H9 (cell line): ENCODE results near the gene C1QTNF1. TPM values are rescaled to one million over a fixed set of nuclear protein-coding genes. Genes with fewer than 3 reads are reported as not detected.

Source experiments
- DNase-seq: peaks from one replicate; pipeline ENCODE4 v3.0.0-alpha.2; 2017
- H2AFZ ChIP-seq: one replicate; pipeline ENCODE4 v1.6.1; 2013; ENCODE audit warnings: mild to moderate bottlenecking, low read length, control low read depth, moderate library complexity
- H2AK5ac ChIP-seq: 2 replicates; pipeline ENCODE4 v1.6.1; 2013; ENCODE audit warnings: low read length, control low read depth, mixed read lengths; ENCODE audit not compliant: insufficient read length
- H2BK120ac ChIP-seq: one replicate; pipeline ENCODE4 v1.6.1; 2013; ENCODE audit warnings: low read depth, mild to moderate bottlenecking, low read length, control low read depth, inconsistent platforms; ENCODE audit not compliant: poor library complexity, severe bottlenecking
- H2BK12ac ChIP-seq: 2 replicates; pipeline ENCODE4 v1.6.1; 2013; ENCODE audit warnings: low read length, control low read depth, mixed read lengths, low read depth; ENCODE audit not compliant: insufficient read length
- H2BK15ac ChIP-seq: 2 replicates; pipeline ENCODE4 v1.6.1; 2013; ENCODE audit warnings: low read depth, low read length, control low read depth
- H2BK20ac ChIP-seq: one replicate; pipeline ENCODE4 v1.6.1; 2013; ENCODE audit warnings: low read depth, mild to moderate bottlenecking, low read length, control low read depth, inconsistent platforms; ENCODE audit not compliant: poor library complexity, severe bottlenecking
- H2BK5ac ChIP-seq: 2 replicates; pipeline ENCODE4 v1.6.1; 2013; ENCODE audit warnings: low read length, control low read depth, mixed read lengths; ENCODE audit not compliant: insufficient read length
- H3K14ac ChIP-seq: 2 replicates; pipeline ENCODE4 v1.6.1; 2013; ENCODE audit warnings: low read length, control low read depth; ENCODE audit not compliant: insufficient read depth
- H3K18ac ChIP-seq: 2 replicates; pipeline ENCODE4 v1.6.1; 2013; ENCODE audit warnings: low read depth, mild to moderate bottlenecking, mixed read lengths, low read length, control low read depth; ENCODE audit not compliant: insufficient read length
- H3K23ac ChIP-seq: 2 replicates; pipeline ENCODE4 v1.6.1; 2013; ENCODE audit warnings: low read length, control low read depth, mixed read lengths, low read depth; ENCODE audit not compliant: insufficient read length
- H3K23me2 ChIP-seq: 2 replicates; pipeline ENCODE4 v1.6.1; 2013; ENCODE audit warnings: low read depth, mild to moderate bottlenecking, mixed read lengths, low read length, control low read depth; ENCODE audit not compliant: insufficient read length, poor library complexity, severe bottlenecking
- H3K27ac ChIP-seq: 2 replicates; pipeline ENCODE4 v1.5.1; 2013; ENCODE audit warnings: low read length, control low read depth, mixed read lengths, low read depth; ENCODE audit not compliant: insufficient read length
- H3K27me3 ChIP-seq: 2 replicates; pipeline ENCODE4 v1.6.1; 2013; ENCODE audit warnings: low read length, control low read depth, inconsistent platforms; ENCODE audit not compliant: insufficient read depth
- H3K4ac ChIP-seq: 2 replicates; pipeline ENCODE4 v1.6.1; 2013; ENCODE audit warnings: low read depth, mild to moderate bottlenecking, control low read depth, inconsistent platforms, low read length, moderate library complexity
- H3K4me1 ChIP-seq: 2 replicates; pipeline ENCODE4 v1.6.1; 2013; ENCODE audit warnings: low read length, control low read depth, inconsistent platforms; ENCODE audit not compliant: insufficient read depth
- H3K4me2 ChIP-seq: 2 replicates; pipeline ENCODE4 v1.6.1; 2013; ENCODE audit warnings: low read length, control low read depth, mixed read lengths; ENCODE audit not compliant: insufficient read length, insufficient read depth
- H3K56ac ChIP-seq: 2 replicates; pipeline ENCODE4 v1.6.1; 2013; ENCODE audit warnings: low read depth, mild to moderate bottlenecking, mixed read lengths, low read length, control low read depth; ENCODE audit not compliant: insufficient read length
- H3K79me1 ChIP-seq: 2 replicates; pipeline ENCODE4 v1.6.1; 2013; ENCODE audit warnings: low read depth, mild to moderate bottlenecking, moderate library complexity, low read length, control low read depth, inconsistent platforms; ENCODE audit not compliant: insufficient read depth, poor library complexity, severe bottlenecking
- H3K79me2 ChIP-seq: 2 replicates; pipeline ENCODE4 v1.6.1; 2013; ENCODE audit warnings: low read length, control low read depth, inconsistent platforms; ENCODE audit not compliant: insufficient read depth
- H3K9ac ChIP-seq: 2 replicates; pipeline ENCODE4 v1.6.1; 2013; ENCODE audit warnings: low read length, control low read depth, mixed read lengths; ENCODE audit not compliant: insufficient read length; ENCODE audit errors: extremely low read depth
- H3K9me3 ChIP-seq: one replicate; pipeline ENCODE4 v1.6.1; 2013; ENCODE audit warnings: low read depth, low read length, inconsistent platforms; ENCODE audit not compliant: control insufficient read depth
- H3T11ph ChIP-seq: one replicate; pipeline ENCODE4 v1.6.1; 2013; ENCODE audit warnings: mild to moderate bottlenecking, low read length, control low read depth, inconsistent platforms
- H4K20me1 ChIP-seq: one replicate; pipeline ENCODE4 v1.6.1; 2013; ENCODE audit not compliant: control insufficient read depth, insufficient read length, insufficient read depth
- H4K5ac ChIP-seq: 2 replicates; pipeline ENCODE4 v1.6.1; 2013; ENCODE audit warnings: low read depth, mild to moderate bottlenecking, mixed read lengths, low read length, control low read depth; ENCODE audit not compliant: insufficient read length
- H4K8ac ChIP-seq: replicated peaks from 2 replicates; pipeline ENCODE4 v1.6.1; 2013; ENCODE audit warnings: low read length, control low read depth, mixed read lengths, low read depth; ENCODE audit not compliant: insufficient read length
- H4K91ac ChIP-seq: 2 replicates; pipeline ENCODE4 v1.6.1; 2013; ENCODE audit warnings: low read depth, mild to moderate bottlenecking, moderate library complexity, mixed read lengths, low read length, control low read depth; ENCODE audit not compliant: insufficient read length
- H3K27ac Mint-ChIP-seq, 3 experiments: 2 replicates in 2 of 3; 3 replicates in 1 of 3; pipeline ENCODE4 v1.8.0; 2020 to 2021; ENCODE audit warnings: mixed read lengths in 3 of 3, mild to moderate bottlenecking in 1 of 3, moderate library complexity in 1 of 3
- H3K27me3 Mint-ChIP-seq: 2 replicates; pipeline ENCODE4 v1.8.0; 2021; ENCODE audit warnings: low read depth, mild to moderate bottlenecking, moderate library complexity, mixed read lengths
- H3K36me3 Mint-ChIP-seq, 3 experiments: 2 replicates in 2 of 3; 3 replicates in 1 of 3; pipeline ENCODE4 v1.8.0; 2020 to 2021; ENCODE audit warnings: low read depth in 3 of 3, mixed read lengths in 3 of 3; ENCODE audit not compliant: insufficient read depth in 1 of 3
- H3K4me1 Mint-ChIP-seq, 2 experiments: 2 replicates each; pipeline ENCODE4 v1.8.0; 2020; ENCODE audit warnings: mixed read lengths in 2 of 2
- H3K4me3 Mint-ChIP-seq, 2 experiments: 2 replicates in 1 of 2; 3 replicates in 1 of 2; pipeline ENCODE4 v1.8.0; 2020 to 2021; ENCODE audit warnings: mild to moderate bottlenecking in 2 of 2, mixed read lengths in 2 of 2, moderate library complexity in 1 of 2
- H3K9me3 Mint-ChIP-seq, 2 experiments: 2 replicates in 1 of 2; 3 replicates in 1 of 2; pipeline ENCODE4 v1.8.0; 2020; ENCODE audit warnings: mild to moderate bottlenecking in 2 of 2, mixed read lengths in 2 of 2, moderate library complexity in 1 of 2
- CTCF ChIP-seq: fragments of 200-600 bp; sonication (generic); conservative IDR thresholded peaks from 3 replicates; pipeline ENCODE4 v1.8.0; 2021; ENCODE audit warnings: antibody characterized with exemption, mild to moderate bottlenecking
- WGBS: extraction: QIAGEN DNeasy Blood & Tissue Kit; methylation state at CpG from one replicate; pipeline ENCODE4 v1.1.7; 2013; ENCODE audit warnings: missing lambda C conversion rate, low lambda C conversion rate, mixed read lengths; ENCODE audit not compliant: insufficient read length; ENCODE audit errors: extremely low coverage; 5-methylcytosine and 5-hydroxymethylcytosine counted together
- total RNA-seq: library from RNA; stranded (reverse); gene quantifications from 2 replicates; pipeline ENCODE4 v1.2.1, GENCODE V29; 2021

The C1QTNF1 gene
- total RNA-seq, 1 experiment from 2014 or later: 0.96 TPM

GRCh38 chr17:79026376-79027273 lies 2.7 kb downstream of the C1QTNF1 start:
- Histone ChIP-seq H4K20me1 (no peaks in the 10 kb centered on the region), H2AK5ac (no peak overlapping the region), H3K18ac (no peak overlapping the region), H3K79me2 (no peaks in the 10 kb centered on the region), H3K9ac (no peak overlapping the region), H3K14ac (no peak overlapping the region), H3K4me2 (no peak overlapping the region), H4K5ac (no peak overlapping the region), H3K79me1 (no peaks in the 10 kb centered on the region), H3T11ph (no peak overlapping the region), H3K23ac (no peak overlapping the region), H3K27me3 (peaks cover 28% of the 10 kb centered on the region; the same call in 1 of the 2 replicates), H2AFZ (no peak overlapping the region), H4K8ac (no peak overlapping the region), H3K56ac (no peak overlapping the region), H3K23me2 (peaks cover 13% of the 10 kb centered on the region), H2BK120ac (no peak overlapping the region), H3K9me3 (no peaks in the 10 kb centered on the region), H2BK12ac (no peak overlapping the region), H2BK5ac (no peak overlapping the region), H3K27ac (no peak overlapping the region), H2BK20ac (no peak overlapping the region), H3K4ac (no peak overlapping the region), H3K4me1 (no peaks in the 10 kb centered on the region), H2BK15ac (no peak overlapping the region), H4K91ac (no peak overlapping the region)
- no peak for TF ChIP-seq CTCF
- Mint-ChIP-seq H3K27ac (no peak overlapping the region), H3K36me3 (no peaks in the 10 kb centered on the region; a peak in 1 of 7 replicates), H3K4me3 (no peak overlapping the region; a peak in 1 of 5 replicates), H3K9me3 (no peaks in the 10 kb centered on the region), H3K27me3 (peaks cover 100% of the 10 kb centered on the region), H3K4me1 (peaks cover 10 to 24% of the 10 kb centered on the region in 2 experiments)
- no peak for DNase-seq
- WGBS: no CpG with 5 or more reads among the region's 16 CpGs
